GM20000 (cell line): ENCODE results near the gene MRPL20.

Source experiments
- DNase-seq: peaks from one replicate; pipeline ENCODE4 v3.0.0; 2012; ENCODE audit warnings: low spot score
- CTCF ChIP-seq: IDR thresholded peaks from 2 replicates; pipeline ENCODE4 v1.5.1; 2012; ENCODE audit warnings: mild to moderate bottlenecking, control low read depth; ENCODE audit errors: extremely low read depth, missing control alignments

MRPL20 gene

DNA sequence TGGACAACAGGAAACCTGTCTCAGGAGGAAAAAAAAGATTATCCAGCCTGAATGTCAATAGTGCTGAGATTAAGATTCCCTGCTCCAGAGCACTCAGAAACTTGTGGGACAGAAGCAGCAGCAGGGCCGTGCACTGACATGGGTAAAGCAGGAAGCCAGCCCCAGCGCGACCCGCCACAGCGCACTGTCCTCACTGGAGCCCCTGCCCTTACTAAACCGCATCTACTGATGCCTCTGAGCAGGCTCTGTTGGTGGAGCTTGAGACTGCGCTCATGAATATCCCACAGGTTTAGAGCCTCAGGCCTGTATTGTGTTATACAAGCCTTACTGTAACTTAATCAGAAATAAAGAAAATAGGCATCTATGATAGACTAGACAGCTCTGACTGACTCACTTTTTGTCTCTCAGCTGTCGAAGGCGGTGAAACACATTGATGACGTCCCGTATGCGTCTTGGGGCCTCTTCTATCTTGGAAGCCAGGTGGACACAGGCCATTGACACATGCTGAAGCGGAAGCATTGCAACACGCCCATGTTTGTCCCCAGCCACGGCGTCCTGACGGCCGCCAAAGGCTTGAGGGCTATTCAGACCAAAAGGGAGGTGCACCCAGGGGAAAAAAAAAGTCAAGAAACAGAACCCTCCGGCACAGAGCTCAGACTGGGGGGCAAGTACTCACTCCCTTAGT, 9.1 kb downstream of the MRPL20 start:
- no peak for TF ChIP-seq CTCF
- DNase-seq: no peak

GRCh38 chr1:1395166-1395565, 11.9 kb downstream of the MRPL20 start:
- DNase-seq: no peak
- no peak for TF ChIP-seq CTCF

- DNase-seq: no peak
- no peak for TF ChIP-seq CTCF
Measured at GRCh38 chr1:1394116-1394515, 13.0 kb downstream of the MRPL20 start.

DNA sequence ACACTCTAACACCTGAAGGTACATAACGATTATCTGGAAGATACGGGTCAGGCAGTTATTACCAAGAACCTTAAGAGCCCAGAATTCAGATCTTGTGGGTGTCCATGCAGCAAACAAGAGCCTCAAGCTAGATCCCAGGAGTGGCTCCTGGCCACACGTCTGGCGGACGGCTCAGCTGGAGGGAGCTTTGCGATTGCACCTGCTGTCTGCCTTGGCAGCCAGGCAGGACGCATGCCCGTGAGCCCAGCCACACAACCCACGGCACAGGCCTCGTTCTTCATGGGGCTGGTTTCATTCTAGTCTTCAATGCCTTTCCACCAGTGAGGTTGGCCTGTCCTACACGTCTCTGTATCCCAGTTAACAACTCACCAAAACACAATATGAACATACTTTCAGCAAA, 13.7 kb downstream of the MRPL20 start:
- no peak for TF ChIP-seq CTCF
- DNase-seq: no peak

- TF ChIP-seq CTCF: no peak
Measured at GRCh38 chr1:1393014-1393413, 14.1 kb downstream of the MRPL20 start.

DNA sequence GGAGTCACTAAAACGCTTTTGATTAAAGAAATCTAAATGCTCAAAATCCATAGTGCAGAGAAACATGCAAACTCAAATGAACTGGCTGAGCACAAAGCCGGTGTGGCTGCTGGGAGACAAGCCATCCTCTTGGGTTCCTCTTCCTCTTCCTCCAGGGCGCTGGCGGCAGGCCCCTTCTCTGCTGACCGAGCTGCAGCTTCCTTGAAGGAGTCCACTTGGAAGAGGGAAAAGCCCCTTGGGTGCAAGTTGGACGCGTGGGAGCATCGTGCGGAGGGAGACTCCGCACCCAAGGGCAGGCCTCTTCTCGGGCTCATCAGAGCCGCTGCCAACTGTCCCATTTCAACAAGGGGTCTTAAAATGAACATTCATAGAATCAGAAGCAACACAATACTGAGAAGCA, 15.9 kb downstream of the MRPL20 start:
- no peak for DNase-seq
- TF ChIP-seq CTCF: no peak

More at GRCh38 chr1:1393014-1393413, 14.1 kb downstream of the MRPL20 start:
- DNase-seq: no peak

DNA sequence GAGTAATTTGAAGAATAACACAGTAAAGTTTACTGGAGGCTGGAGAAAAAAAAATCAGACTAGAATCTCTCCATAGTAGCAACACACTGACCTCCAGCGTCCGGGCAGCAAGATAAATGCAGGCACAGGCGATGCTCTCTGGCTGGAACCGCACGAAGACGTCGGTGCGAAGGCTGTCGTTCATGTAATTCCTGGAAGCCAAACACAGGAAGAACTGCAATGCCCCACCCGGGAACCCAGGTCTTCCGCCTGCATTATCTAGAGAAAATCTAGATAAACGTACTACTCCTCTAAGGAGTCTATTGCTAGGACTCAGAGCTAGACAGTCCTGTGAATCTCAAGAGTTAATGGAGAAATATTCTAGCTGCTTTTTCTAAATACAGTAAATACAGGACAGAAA, 16.4 kb downstream of the MRPL20 start:
- no peak for DNase-seq
- TF ChIP-seq CTCF: no peak
